ENCODE results near the gene ITLN2.
A peak's percentile ranks its signal among the peaks of the same experiment; 100 is the strongest.
"Not testable (repeated sequence)": the region's sequence is repeated elsewhere in the genome, so short reads cannot be mapped to it uniquely, and the experiment has no call there.

ITLN2 gene

DNA sequence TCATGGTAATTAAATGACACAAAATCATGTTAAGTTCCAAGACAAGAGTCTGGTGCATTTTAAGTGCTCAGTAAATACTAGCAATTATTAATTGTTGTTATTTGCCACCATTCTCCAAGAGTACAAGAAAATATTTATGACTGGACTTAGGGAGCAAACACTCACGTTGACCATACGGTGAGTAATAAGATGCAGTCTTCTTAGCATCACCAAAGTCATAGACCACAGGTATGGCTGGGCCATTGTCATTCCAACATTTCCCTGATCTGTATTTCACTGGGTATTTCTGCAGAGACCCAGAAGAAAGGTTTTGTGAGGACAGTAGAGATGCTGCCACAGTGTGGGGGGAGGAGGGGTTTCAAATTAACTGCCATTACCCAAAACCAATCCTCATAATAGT is 4.7 kb downstream of the ITLN2 start:
- Mint-ChIP-seq H3K4me3 (no peak overlapping the region), H3K4me1 (peaks cover 30% of the 10 kb centered on the region), H3K27me3 (no peaks in the 10 kb centered on the region), H3K36me3 (ENCODE audit: insufficient read depth) (peaks cover 11% of the 10 kb centered on the region), H3K27ac (ENCODE audit: low read depth) (no peak overlapping the region), H3K9me3 (no peaks in the 10 kb centered on the region)
- ATAC-seq (replicated peaks; ENCODE audit: extremely low read depth, poor library complexity, severe bottlenecking) (no peak), DNase-seq (ENCODE audit: low spot score in 2 of 2) (no peak)

DNA sequence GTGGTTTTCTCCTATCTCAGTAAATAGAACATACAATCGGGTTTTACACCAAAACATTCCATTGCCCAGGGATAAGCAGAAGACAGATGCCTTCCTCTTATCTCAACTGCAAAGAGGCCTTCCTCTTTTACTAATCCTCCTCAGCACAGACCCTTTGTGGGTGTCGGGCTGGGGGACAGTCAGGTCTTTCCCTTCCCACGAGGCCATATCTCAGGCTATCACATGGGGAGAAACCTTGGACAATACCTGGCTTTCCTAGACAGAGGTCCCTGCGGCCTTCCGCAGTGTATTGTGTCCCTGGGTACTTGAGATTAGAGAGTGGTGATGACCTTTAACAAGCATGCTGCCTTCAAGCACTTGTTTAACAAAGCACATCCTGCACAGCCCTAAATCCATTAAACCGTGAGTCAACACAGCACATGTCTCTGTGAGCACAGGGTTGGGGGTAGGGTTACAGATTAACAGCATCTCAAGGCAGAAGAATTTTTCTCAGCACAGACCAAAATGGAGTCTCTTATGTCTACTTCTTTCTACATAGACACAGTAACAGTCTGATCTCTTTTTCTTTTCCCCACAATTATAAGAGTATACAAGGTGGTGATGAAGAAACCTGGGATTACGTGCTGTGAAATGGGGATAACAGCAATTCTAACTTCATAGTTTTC is 5.3 kb downstream of the ITLN2 start:
- not testable (repeated sequence) for ATAC-seq (replicated peaks; ENCODE audit: extremely low read depth, poor library complexity, severe bottlenecking); H3K27me3 Mint-ChIP-seq; H3K9me3 Mint-ChIP-seq; H3K4me3 Mint-ChIP-seq; DNase-seq (ENCODE audit: low spot score in 2 of 2); H3K27ac Mint-ChIP-seq (ENCODE audit: low read depth)
- H3K4me1 Mint-ChIP-seq: peaks cover 30% of the 10 kb centered on the region
- peaks cover 11% of the 10 kb centered on the region for H3K36me3 Mint-ChIP-seq (ENCODE audit: insufficient read depth)

DNA sequence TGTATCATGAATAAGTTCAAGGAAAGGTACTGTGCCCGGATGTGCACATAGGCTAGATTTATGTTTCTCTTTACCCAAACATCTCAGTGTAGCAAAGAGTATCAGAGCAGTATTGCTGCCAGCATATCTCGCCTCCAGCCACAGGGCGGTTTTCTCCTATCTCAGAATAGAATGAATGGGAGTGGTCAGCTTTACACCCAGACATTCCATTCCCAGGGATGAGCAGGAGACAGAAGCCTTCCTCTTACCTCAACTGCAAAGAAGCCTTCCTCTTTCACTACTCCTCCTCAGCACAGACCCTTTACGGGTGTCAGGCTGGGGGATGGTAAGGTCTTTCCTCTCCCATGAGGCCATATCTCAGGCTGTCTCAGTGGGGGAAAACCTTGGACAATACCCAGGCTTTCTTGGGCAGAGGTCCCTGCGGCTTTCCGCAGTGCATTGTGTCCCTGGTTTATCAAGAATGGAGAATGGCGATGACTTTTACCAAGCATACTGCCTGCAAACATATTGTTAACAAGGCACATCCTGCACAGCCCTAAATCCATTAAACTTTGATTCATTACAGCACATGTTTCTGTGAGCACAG is 7.3 kb downstream of the ITLN2 start:
- not testable (repeated sequence) for H3K4me3 Mint-ChIP-seq; DNase-seq (ENCODE audit: low spot score in 2 of 2); ATAC-seq (replicated peaks; ENCODE audit: extremely low read depth, poor library complexity, severe bottlenecking); H3K27me3 Mint-ChIP-seq; H3K9me3 Mint-ChIP-seq
- Mint-ChIP-seq H3K27ac (ENCODE audit: low read depth) (peak overlapping the region; percentile 6), H3K4me1 (peaks cover 25% of the 10 kb centered on the region), H3K36me3 (ENCODE audit: insufficient read depth) (peaks cover 11% of the 10 kb centered on the region)

DNA sequence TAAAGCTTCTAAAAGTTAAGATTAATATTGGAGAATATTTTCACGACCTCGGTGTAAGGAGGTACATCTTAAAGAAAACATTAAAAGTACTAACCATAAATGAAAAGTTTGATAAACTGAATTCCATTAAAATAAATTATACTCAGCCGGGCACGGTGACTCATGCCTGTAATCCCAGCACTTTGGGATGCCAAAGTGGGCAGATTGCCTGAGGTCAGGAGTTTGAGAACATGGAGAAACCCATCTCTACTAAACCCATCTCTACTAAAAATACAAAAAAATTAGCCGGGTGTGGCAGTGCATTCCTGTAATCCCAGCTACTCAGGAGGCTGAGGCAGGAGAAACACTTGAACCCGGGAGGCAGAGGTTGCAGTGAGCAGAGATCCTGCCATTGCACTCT is 8.7 kb downstream of the ITLN2 start:
- H3K4me1 Mint-ChIP-seq: peaks cover 18% of the 10 kb centered on the region
- H3K36me3 Mint-ChIP-seq (ENCODE audit: insufficient read depth); H3K27ac Mint-ChIP-seq (ENCODE audit: low read depth); H3K27me3 Mint-ChIP-seq; H3K4me3 Mint-ChIP-seq; DNase-seq (ENCODE audit: low spot score in 2 of 2); H3K9me3 Mint-ChIP-seq; ATAC-seq (replicated peaks; ENCODE audit: extremely low read depth, poor library complexity, severe bottlenecking): not testable (repeated sequence)

DNA sequence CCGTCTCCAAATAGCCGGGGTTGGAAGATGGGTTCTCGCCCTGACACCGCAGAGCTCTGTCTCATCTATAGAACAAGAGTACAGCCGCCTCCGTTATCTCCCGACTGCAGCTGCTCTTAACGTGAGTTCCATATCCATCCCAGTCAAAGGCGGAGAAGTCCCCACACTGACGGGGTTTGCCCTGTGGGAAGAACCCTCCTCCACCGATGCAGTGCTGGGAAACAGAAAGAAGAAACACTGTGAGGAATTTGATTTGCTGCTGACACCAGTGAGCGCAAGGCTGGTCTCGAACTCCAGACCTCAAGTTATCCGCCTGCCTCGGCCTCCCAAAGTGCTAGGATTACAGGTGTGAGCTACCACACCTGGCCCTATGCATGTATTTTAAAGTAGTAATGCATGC is 9.5 kb downstream of the ITLN2 start:
- no peak overlapping the region for H3K27ac Mint-ChIP-seq (ENCODE audit: low read depth)
- H3K9me3 Mint-ChIP-seq: no peaks in the 10 kb centered on the region
- peaks cover 8% of the 10 kb centered on the region for H3K36me3 Mint-ChIP-seq (ENCODE audit: insufficient read depth)
- DNase-seq (ENCODE audit: low spot score in 2 of 2): no peak
- peaks cover 8% of the 10 kb centered on the region for H3K27me3 Mint-ChIP-seq
- H3K4me3 Mint-ChIP-seq: no peak overlapping the region
- ATAC-seq (replicated peaks; ENCODE audit: extremely low read depth, poor library complexity, severe bottlenecking): no peak
- peaks cover 15% of the 10 kb centered on the region for H3K4me1 Mint-ChIP-seq

DNA sequence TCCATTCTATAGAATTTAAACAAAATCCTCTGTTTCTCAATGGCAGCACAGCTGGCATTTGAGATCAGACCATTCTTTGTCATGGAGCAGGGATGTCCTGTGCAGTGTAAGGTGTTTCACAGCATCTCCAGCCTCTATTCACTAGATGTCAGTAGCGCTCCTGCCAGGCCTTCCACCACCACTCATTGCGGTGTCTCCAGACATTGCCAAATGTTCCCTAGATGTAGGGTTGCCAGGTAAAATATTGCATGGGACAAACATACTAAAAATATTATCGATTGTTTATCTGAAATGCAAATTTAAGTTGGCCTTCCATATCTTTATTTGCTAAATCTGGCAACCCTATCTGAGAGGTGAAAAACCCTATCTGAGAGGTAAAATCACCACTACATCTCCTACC is 11.7 kb downstream of the ITLN2 start:
- Mint-ChIP-seq H3K27me3 (peaks cover 10% of the 10 kb centered on the region), H3K36me3 (ENCODE audit: insufficient read depth) (peaks cover under 1% of the 10 kb centered on the region), H3K4me1 (peaks cover 5% of the 10 kb centered on the region), H3K27ac (ENCODE audit: low read depth) (no peak overlapping the region), H3K9me3 (no peaks in the 10 kb centered on the region), H3K4me3 (no peak overlapping the region)
- DNase-seq (ENCODE audit: low spot score in 2 of 2): no peak
- ATAC-seq (replicated peaks; ENCODE audit: extremely low read depth, poor library complexity, severe bottlenecking): no peak

DNA sequence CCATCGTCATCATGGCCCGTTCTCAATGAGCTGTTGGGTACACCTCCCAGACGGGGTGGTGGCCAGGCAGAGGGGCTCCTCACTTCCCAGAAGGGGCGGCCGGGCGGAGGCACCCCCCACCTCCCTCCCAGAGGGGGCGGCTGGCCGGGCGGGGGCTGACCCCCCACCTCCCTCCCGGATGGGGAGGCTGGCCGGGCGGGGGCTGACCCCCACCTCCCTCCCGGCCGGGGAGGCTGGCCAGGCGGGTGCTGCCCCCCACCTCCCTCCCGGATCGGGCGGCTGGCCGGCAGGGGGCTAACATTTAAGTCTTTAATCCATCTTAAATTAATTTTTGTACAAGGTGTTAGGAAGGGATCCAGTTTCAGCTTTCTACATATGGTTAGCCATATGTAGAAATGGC is 17.9 kb downstream of the ITLN2 start:
- not testable (repeated sequence) for H3K36me3 Mint-ChIP-seq (ENCODE audit: insufficient read depth); H3K27ac Mint-ChIP-seq (ENCODE audit: low read depth); H3K9me3 Mint-ChIP-seq

DNA sequence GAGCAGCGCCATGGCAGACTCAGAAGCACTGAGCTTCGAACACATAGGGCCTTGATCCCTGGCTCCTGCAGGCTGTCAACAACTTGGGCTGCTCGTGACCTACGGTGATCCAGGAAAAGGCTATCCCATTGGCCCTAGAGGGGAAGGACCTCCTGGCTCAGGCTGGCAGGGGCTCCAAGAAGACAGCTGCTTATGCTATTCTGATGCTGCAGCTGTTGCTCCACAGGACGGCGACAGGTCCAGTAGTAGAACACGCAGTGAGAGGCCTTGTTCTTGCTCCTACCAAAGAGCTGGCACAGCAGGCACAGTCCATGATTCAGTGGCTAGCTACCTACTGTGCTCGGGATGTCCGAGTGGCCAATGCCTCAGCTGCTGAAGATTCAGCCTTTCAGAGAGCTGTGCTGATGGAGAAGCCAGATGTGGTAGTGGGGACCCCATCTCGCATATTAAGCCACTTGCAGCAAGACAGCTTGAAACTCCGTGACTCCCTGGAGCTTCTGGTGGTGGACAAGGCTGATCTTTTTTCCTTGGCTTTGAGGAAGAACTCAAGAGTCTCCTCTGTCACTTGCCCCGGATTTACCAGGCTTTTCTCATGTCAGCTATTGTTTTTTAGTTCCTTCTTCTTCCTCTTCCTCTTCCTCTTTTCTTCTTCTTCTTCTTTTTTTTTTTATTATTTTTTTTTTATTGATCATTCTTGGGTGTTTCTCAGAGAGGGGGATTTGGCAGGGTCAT is 18.9 kb downstream of the ITLN2 start:
- no peaks in the 10 kb centered on the region for H3K36me3 Mint-ChIP-seq (ENCODE audit: insufficient read depth)
- H3K27ac Mint-ChIP-seq (ENCODE audit: low read depth): no peak overlapping the region
- H3K4me1 Mint-ChIP-seq: no peaks in the 10 kb centered on the region
- H3K27me3 Mint-ChIP-seq: peaks cover 8% of the 10 kb centered on the region
- no peak overlapping the region for H3K4me3 Mint-ChIP-seq
- ATAC-seq (replicated peaks; ENCODE audit: extremely low read depth, poor library complexity, severe bottlenecking): no peak
- no peak for DNase-seq (ENCODE audit: low spot score in 2 of 2)
- H3K9me3 Mint-ChIP-seq: no peaks in the 10 kb centered on the region

More for the DNA sequence above, 17.9 kb downstream of the ITLN2 start:
- not testable (repeated sequence) for DNase-seq (ENCODE audit: low spot score in 2 of 2); H3K4me3 Mint-ChIP-seq; H3K4me1 Mint-ChIP-seq; ATAC-seq (replicated peaks; ENCODE audit: extremely low read depth, poor library complexity, severe bottlenecking); H3K27me3 Mint-ChIP-seq

DNA sequence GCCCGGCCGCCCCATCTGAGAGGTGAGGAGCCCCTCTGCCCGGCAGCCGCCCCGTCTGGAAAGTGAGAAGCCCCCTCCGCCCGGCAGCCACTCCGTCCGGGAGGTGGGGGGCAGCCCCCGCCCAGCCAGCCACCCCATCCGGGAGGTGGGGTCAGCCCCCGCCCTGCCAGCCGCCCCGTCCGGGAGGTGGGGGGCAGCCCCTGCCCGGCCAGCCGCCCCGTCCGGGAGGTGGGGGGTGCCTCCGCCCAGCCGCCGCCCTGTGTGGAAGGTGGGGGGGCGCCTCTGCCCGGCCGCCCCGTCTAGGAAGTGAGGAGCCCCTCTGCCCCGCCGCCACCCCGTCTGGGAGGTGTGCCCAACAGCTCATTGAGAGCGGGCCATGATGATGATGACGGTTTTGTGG is 21.3 kb downstream of the ITLN2 start:
- DNase-seq (ENCODE audit: low spot score in 2 of 2); H3K27ac Mint-ChIP-seq (ENCODE audit: low read depth); ATAC-seq (replicated peaks; ENCODE audit: extremely low read depth, poor library complexity, severe bottlenecking); H3K4me1 Mint-ChIP-seq; H3K27me3 Mint-ChIP-seq; H3K36me3 Mint-ChIP-seq (ENCODE audit: insufficient read depth); H3K4me3 Mint-ChIP-seq; H3K9me3 Mint-ChIP-seq: not testable (repeated sequence)

DNA sequence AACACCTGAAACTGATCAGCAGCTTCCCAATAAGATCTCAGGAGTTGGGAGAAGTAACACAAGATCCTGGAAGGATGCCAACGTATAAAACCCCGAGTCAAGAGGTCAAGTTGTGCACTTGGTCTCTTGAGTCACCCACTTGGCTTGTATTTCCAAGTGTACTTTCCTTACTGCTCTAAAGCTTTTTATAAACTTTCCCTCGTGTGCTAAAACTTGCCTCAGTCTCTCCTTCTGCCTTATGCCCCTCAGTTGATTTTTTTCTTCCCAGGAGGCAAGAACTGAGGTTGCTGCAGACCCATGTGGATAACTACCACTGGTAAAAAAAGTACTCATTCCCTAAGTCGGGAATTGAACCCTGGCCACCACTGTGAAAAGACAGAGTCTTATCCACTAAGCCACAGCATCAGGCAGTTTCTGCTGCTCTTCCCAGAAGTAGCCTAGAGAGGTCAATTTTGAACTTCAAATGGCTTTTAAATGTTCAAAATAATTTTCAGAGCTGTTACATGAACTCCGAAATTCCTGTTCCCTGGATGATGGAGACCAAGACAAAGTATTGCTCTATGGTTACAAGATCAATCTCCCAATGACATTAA is 28.9 kb downstream of the ITLN2 start:
- Mint-ChIP-seq H3K4me1 (no peaks in the 10 kb centered on the region), H3K27me3 (peaks cover 5% of the 10 kb centered on the region), H3K36me3 (ENCODE audit: insufficient read depth) (peaks cover 1% of the 10 kb centered on the region), H3K4me3 (no peak overlapping the region), H3K27ac (ENCODE audit: low read depth) (no peak overlapping the region), H3K9me3 (no peaks in the 10 kb centered on the region)
- DNase-seq (ENCODE audit: low spot score in 2 of 2): no peak
- ATAC-seq (replicated peaks; ENCODE audit: extremely low read depth, poor library complexity, severe bottlenecking): no peak

DNA sequence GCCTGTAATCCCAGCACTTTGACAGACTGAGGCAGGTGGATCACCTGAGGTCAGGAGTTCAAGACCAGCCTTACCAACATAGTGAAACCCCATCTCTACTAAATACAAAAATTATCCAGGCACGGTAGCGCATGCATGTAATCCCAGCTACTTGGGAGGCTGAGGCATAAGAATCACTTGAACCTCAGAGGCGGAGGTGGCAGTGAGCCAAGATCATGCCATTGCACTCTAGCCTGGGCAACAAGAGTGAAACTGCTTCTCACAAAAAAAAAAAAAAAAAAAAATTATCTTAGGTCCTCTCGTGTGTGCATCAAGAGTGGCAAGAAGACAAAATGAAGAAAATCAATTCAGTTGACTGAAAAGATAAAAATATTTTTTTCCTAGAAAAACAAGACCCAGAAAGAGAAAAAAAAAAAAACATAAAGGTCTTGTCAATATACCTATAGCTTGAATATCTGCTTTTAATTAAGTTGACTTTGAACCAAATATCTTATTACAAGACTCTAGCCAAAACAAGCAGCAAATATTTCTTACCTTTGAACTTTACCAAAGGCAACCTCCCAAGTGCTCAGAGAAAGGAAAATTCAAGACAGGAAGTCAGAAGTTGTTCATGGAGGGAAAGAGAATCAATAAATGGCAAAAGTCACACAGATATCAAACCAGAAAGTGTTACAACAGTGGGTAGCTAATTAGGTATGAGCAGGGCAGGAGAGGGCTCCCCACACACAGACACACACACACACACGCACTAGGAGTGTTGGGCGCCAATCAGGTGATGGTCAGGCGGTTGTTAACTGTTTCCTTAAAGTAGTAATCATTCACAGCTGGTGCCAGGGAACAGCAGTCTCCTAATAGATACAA is 29.6 kb downstream of the ITLN2 start:
- no peaks in the 10 kb centered on the region for H3K9me3 Mint-ChIP-seq
- peaks cover 1% of the 10 kb centered on the region for H3K36me3 Mint-ChIP-seq (ENCODE audit: insufficient read depth)
- H3K4me3 Mint-ChIP-seq: no peak overlapping the region
- DNase-seq (ENCODE audit: low spot score in 2 of 2): no peak
- H3K27ac Mint-ChIP-seq (ENCODE audit: low read depth): no peak overlapping the region
- ATAC-seq (replicated peaks; ENCODE audit: extremely low read depth, poor library complexity, severe bottlenecking): no peak
- no peaks in the 10 kb centered on the region for H3K4me1 Mint-ChIP-seq
- peaks cover 11% of the 10 kb centered on the region for H3K27me3 Mint-ChIP-seq

DNA sequence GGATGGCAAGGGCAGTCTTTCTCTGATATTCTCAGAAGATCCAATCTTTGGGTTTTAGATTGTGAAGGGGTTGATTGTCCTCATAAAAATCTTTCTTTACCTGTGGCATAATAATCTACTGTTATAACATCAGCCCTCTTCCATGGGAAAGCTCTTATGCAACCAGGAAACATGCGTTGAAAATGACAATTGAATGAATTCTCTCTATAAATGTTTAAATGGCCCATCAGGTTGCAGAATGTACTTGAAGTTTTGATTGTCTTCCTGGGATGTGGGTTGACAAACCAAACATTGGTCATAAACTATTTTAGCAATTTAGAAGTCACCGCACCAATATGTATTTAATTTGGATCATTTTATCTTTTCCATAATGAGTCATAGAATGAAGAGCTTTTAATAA is 37.9 kb downstream of the ITLN2 start:
- no peak for ATAC-seq (replicated peaks; ENCODE audit: extremely low read depth, poor library complexity, severe bottlenecking)
- H3K4me3 Mint-ChIP-seq: no peak overlapping the region
- H3K27me3 Mint-ChIP-seq: peaks cover 34% of the 10 kb centered on the region
- no peak for DNase-seq (ENCODE audit: low spot score in 2 of 2)
- H3K27ac Mint-ChIP-seq (ENCODE audit: low read depth): no peak overlapping the region
- H3K4me1 Mint-ChIP-seq: no peaks in the 10 kb centered on the region
- no peaks in the 10 kb centered on the region for H3K36me3 Mint-ChIP-seq (ENCODE audit: insufficient read depth)
- H3K9me3 Mint-ChIP-seq: no peaks in the 10 kb centered on the region

Measured in central memory CD8-positive, alpha-beta T cell (primary cell).